HEK293 (cell line): ENCODE measurements around the gene MALRD1.

ENCODE experiments used
- CTCF ChIA-PET: fragments of 350-600 bp; formaldehyde crosslinking; extraction: SDS; loops from one replicate; lab custom pipeline; 2021; ENCODE audit warnings: antibody characterized with exemption; lab: Yijun Ruan, JAX
- POLR2A ChIA-PET: fragments of 300-600 bp; formaldehyde crosslinking; extraction: SDS; loops from one replicate; lab custom pipeline; 2020; ENCODE audit warnings: antibody characterized with exemption, inconsistent platforms; lab: Yijun Ruan, JAX
- H3K27ac ChIP-seq: fragments of 200-500 bp; sonication (Bioruptor generic); 2 replicates; pipeline ENCODE4 v1.5.1; 2014; ENCODE audit warnings: low read depth, low read length, control low read depth, inconsistent platforms; ENCODE audit errors: extremely low read depth
- H3K36me3 ChIP-seq, 2 experiments: fragments of 200-500 bp in 1 of 2; sonication (Bioruptor generic) in 1 of 2; 1 replicate in 1 of 2; 2 replicates in 1 of 2; pipeline ENCODE4 v1.5.1; 2014 to 2017; ENCODE audit warnings: inconsistent platforms in 2 of 2, low read length in 2 of 2; ENCODE audit not compliant: control insufficient read depth in 2 of 2, insufficient read depth in 1 of 2
- H3K4me1 ChIP-seq: fragments of 200-500 bp; sonication (Bioruptor generic); 2 replicates; pipeline ENCODE4 v1.5.1; 2014; ENCODE audit warnings: mild to moderate bottlenecking, low read length, inconsistent platforms; ENCODE audit not compliant: control insufficient read depth, insufficient read depth
- H3K4me3 ChIP-seq: 2 replicates; pipeline ENCODE4 v1.5.1; 2011; ENCODE audit warnings: low read depth, mild to moderate bottlenecking, control low read depth, low read length, moderate library complexity
- H3K9me3 ChIP-seq: fragments of 200-500 bp; sonication (Bioruptor generic); 2 replicates; pipeline ENCODE4 v1.5.1; 2014; ENCODE audit warnings: low read depth, low read length, inconsistent platforms; ENCODE audit not compliant: control insufficient read depth, insufficient read depth
- FEZF1 ChIP-seq: fragments of 450-650 bp; formaldehyde crosslinking; IDR thresholded peaks from 2 replicates; pipeline ENCODE4 v1.5.1; 2016; ENCODE audit warnings: missing biosample characterization, missing genetic modification characterization
- MEIS1 ChIP-seq: sonication (generic); formaldehyde crosslinking; IDR thresholded peaks from 2 replicates; pipeline ENCODE4 v1.8.1; 2022; ENCODE audit warnings: missing genetic modification reagents, mild to moderate bottlenecking, borderline replicate concordance
- PRDM1 ChIP-seq: fragments of 450-650 bp; formaldehyde crosslinking; IDR thresholded peaks from 2 replicates; pipeline ENCODE4; 2016; ENCODE audit warnings: missing biosample characterization, missing genetic modification characterization
- REST ChIP-seq: fragments of 450-650 bp; formaldehyde crosslinking; IDR thresholded peaks from 2 replicates; pipeline ENCODE4 v1.5.1; 2016; ENCODE audit warnings: missing biosample characterization, missing genetic modification characterization
- SALL2 ChIP-seq: fragments of 450-650 bp; formaldehyde crosslinking; IDR thresholded peaks from 2 replicates; pipeline ENCODE4 v1.5.0; 2017; ENCODE audit warnings: missing biosample characterization, mild to moderate bottlenecking, missing genetic modification characterization, borderline replicate concordance
- ZNF140 ChIP-seq: fragments of 450-650 bp; formaldehyde crosslinking; IDR thresholded peaks from 2 replicates; pipeline ENCODE4 v1.5.1; 2016; ENCODE audit warnings: missing biosample characterization, missing genetic modification characterization
- ZNF174 ChIP-seq: fragments of 450-650 bp; formaldehyde crosslinking; IDR thresholded peaks from 2 replicates; pipeline ENCODE4 v1.5.0; 2017; ENCODE audit warnings: missing biosample characterization, mild to moderate bottlenecking, missing genetic modification characterization
- ZNF18 ChIP-seq: fragments of 450-650 bp; formaldehyde crosslinking; IDR thresholded peaks from 2 replicates; pipeline ENCODE4 v1.5.1; 2016; ENCODE audit warnings: missing biosample characterization, missing genetic modification characterization
- ZNF23 ChIP-seq: fragments of 450-650 bp; formaldehyde crosslinking; IDR thresholded peaks from 2 replicates; pipeline ENCODE4 v1.5.1; 2016; ENCODE audit warnings: missing biosample characterization, missing genetic modification characterization, borderline replicate concordance
- ZNF350 ChIP-seq: fragments of 450-650 bp; formaldehyde crosslinking; IDR thresholded peaks from 2 replicates; pipeline ENCODE4 v1.5.0; 2017; ENCODE audit warnings: missing biosample characterization, mild to moderate bottlenecking, missing genetic modification characterization
- ZNF426 ChIP-seq: fragments of 450-650 bp; formaldehyde crosslinking; IDR thresholded peaks from 2 replicates; pipeline ENCODE4 v1.5.1; 2017; ENCODE audit warnings: missing biosample characterization, missing genetic modification characterization, mild to moderate bottlenecking, inconsistent platforms, moderate library complexity
- ZNF518A ChIP-seq: fragments of 450-650 bp; formaldehyde crosslinking; conservative IDR thresholded peaks from 2 replicates; pipeline ENCODE4 v1.5.1; 2016; ENCODE audit warnings: low read depth, missing biosample characterization, missing genetic modification characterization
- ZNF610 ChIP-seq: fragments of 450-650 bp; formaldehyde crosslinking; IDR thresholded peaks from 2 replicates; pipeline ENCODE4 v1.5.1; 2016; ENCODE audit warnings: missing biosample characterization, missing genetic modification characterization, borderline replicate concordance
- ZNF837 ChIP-seq: fragments of 450-650 bp; formaldehyde crosslinking; IDR thresholded peaks from 2 replicates; pipeline ENCODE4 v1.5.1; 2016; ENCODE audit warnings: missing biosample characterization, missing genetic modification characterization
- ZSCAN23 ChIP-seq: fragments of 450-650 bp; formaldehyde crosslinking; IDR thresholded peaks from 2 replicates; pipeline ENCODE4 v1.5.1; 2016; ENCODE audit warnings: missing biosample characterization, missing genetic modification characterization
- ZSCAN30 ChIP-seq: fragments of 450-650 bp; IDR thresholded peaks from 2 replicates; pipeline ENCODE4 v1.5.1; 2018; ENCODE audit warnings: missing biosample characterization, mild to moderate bottlenecking, missing genetic modification characterization, moderate library complexity

MALRD1 gene

GRCh38 chr10:19688344-19688743 lies 639.7 kb downstream of the MALRD1 start:
- Histone ChIP-seq H3K27ac (no peak overlapping the region), H3K4me3 (no peak overlapping the region), H3K36me3 (no peaks in the 10 kb centered on the region), H3K9me3 (no peaks in the 10 kb centered on the region), H3K4me1 (no peaks in the 10 kb centered on the region)
- ChIA-PET POLR2A (no interaction called here), CTCF (no interaction called here)
- TF ChIP-seq ZSCAN30 (tag by site-specific recombination) (no peak), ZNF18 (tag by site-specific recombination) (no peak), MEIS1 (no peak), ZNF518A (no peak)
- TF ChIP-seq, all 188 proteins: peak for 0

- TF ChIP-seq ZNF174 (tag by site-specific recombination), result no peak
- H3K36me3 ChIP-seq, result no peaks in the 10 kb centered on the region
- H3K9me3 ChIP-seq, result no peaks in the 10 kb centered on the region
- ChIA-PET CTCF (no interaction called here), POLR2A (no interaction called here)
- H3K4me1 ChIP-seq, result no peaks in the 10 kb centered on the region
- no peak overlapping the region for H3K4me3 ChIP-seq
- H3K27ac ChIP-seq, result no peak overlapping the region
These were observed 640.6 kb downstream of the MALRD1 start for GRCh38 chr10:19689231-19689630.

- Histone ChIP-seq H3K36me3 (no peaks in the 10 kb centered on the region), H3K27ac (no peak overlapping the region), H3K9me3 (no peaks in the 10 kb centered on the region), H3K4me1 (no peaks in the 10 kb centered on the region), H3K4me3 (no peak overlapping the region)
- TF ChIP-seq PRDM1 (peak; percentile 54), FEZF1 (tag by site-specific recombination) (no peak)
- CTCF ChIA-PET, result no interaction called here
- POLR2A ChIA-PET, result no interaction called here
These were observed 650.7 kb downstream of the MALRD1 start for GRCh38 chr10:19699299-19699698.

GRCh38 chr10:19701427-19702052 lies 652.9 kb downstream of the MALRD1 start:
- H3K9me3 ChIP-seq, result no peaks in the 10 kb centered on the region
- TF ChIP-seq ZNF610 (no peak), ZSCAN23 (no peak), ZNF23 (tag by site-specific recombination) (no peak), ZNF140 (tag by site-specific recombination) (no peak), REST (tag by site-specific recombination) (no peak), MEIS1 (no peak), ZNF350 (tag by site-specific recombination) (no peak), SALL2 (tag by site-specific recombination) (no peak), ZNF426 (no peak), ZNF837 (tag by site-specific recombination) (no peak)
- H3K27ac ChIP-seq, result no peak overlapping the region
- CTCF ChIA-PET, result no interaction called here
- POLR2A ChIA-PET, result no interaction called here
- H3K36me3 ChIP-seq, result no peaks in the 10 kb centered on the region
- no peak overlapping the region for H3K4me3 ChIP-seq
- no peaks in the 10 kb centered on the region for H3K4me1 ChIP-seq
